Measurements from ENCODE around the gene SEH1L. TPM values are rescaled to one million over a fixed set of nuclear protein-coding genes. Genes with fewer than 3 reads are reported as not detected.
"Not testable (repeated sequence)": the region's sequence is repeated elsewhere in the genome, so short reads cannot be mapped to it uniquely, and the experiment has no call there.

SEH1L gene
- total RNA-seq, 1 donor from 2014 or later, result 21.0 TPM

GRCh38 chr18:12990967-12991820, 43.4 kb downstream of the SEH1L start, which contains the start of gene CEP192:
Gene CEP192, plus strand, starts transcription at chr18:12991362. Its CDS starts 8,063 bp downstream, at chr18:12999425.
- intact Hi-C loops (cut with DNase I), result loop anchor here (5.0 kb wide), 1 partner anchor 109 kb away; the partner anchor contains the start of gene PTPN2
- DNase-seq (ENCODE audit: low spot score), result peak; percentile 98

DNA sequence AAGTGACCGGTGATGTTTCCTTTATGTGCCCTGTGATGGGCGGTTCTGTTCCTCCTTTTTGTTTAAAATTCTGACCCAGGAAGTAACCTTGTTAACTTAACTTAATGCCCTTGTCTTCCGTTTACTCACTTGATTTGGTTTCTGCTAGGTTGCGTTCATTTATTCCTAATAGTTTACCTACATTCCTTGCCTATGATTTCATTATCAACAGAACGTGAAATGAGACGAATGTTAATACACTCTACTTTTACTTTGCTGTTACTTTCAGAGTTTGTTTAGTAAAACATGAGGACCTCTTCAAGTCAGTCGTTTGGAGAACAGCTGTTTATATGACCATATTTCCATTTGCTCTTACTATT, 44.0 kb downstream of the SEH1L start:
- intact Hi-C loops (cut with DNase I), result loop anchor here (5.0 kb wide), 1 partner anchor 109 kb away; the partner anchor contains the start of gene PTPN2
- no peak for DNase-seq (ENCODE audit: low spot score)

GRCh38 chr18:12993439-12993838, 45.6 kb downstream of the SEH1L start:
- no peak for DNase-seq (ENCODE audit: low spot score)
- intact Hi-C loops (cut with DNase I), result loop anchor here (5.0 kb wide), 1 partner anchor 111 kb away; the partner anchor contains the start of gene PTPN2

DNA sequence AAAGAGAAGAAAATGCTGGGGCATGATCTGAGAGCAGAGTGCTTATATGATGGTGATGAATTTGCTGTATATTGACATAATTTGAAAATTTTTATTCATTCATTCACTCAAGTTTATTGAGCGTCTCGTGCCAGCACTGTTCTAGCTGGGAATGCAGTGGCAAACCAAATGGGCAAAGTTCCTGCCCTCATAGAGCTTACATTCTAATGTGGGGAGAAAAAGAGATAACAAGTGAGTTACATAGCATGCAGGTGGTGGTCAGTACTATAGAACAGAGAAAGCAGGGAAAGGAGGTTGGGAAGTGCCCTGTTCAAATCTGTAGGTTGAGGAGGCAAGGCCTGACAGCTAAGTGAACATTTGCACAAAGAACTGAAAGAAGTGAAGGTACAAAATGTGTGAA, 47.6 kb downstream of the SEH1L start:
- DNase-seq (ENCODE audit: low spot score), result no peak
- intact Hi-C loops (cut with DNase I), result no loop called here

- DNase-seq (ENCODE audit: low spot score), result no peak
- intact Hi-C loops (cut with DNase I), result no loop called here
Observed at GRCh38 chr18:12995952-12996477, 48.2 kb downstream of the SEH1L start.

- intact Hi-C loops (cut with DNase I), result no loop called here
- no peak for DNase-seq (ENCODE audit: low spot score)
Observed at GRCh38 chr18:12996661-12997292, 49.0 kb downstream of the SEH1L start.

GRCh38 chr18:12997330-12997729, 49.5 kb downstream of the SEH1L start:
- DNase-seq (ENCODE audit: low spot score); intact Hi-C loops (cut with DNase I): not testable (repeated sequence)

- DNase-seq (ENCODE audit: low spot score), result no peak
- intact Hi-C loops (cut with DNase I), result no loop called here
Observed at GRCh38 chr18:12998332-12999060, 50.7 kb downstream of the SEH1L start.

- intact Hi-C loops (cut with DNase I), result loop anchor here (10.0 kb wide), 2 partner anchors 91 to 161 kb away; no protein-coding TSS in a partner anchor
- no peak for DNase-seq (ENCODE audit: low spot score)
Observed at GRCh38 chr18:13003466-13003896, 55.7 kb downstream of the SEH1L start.

DNA sequence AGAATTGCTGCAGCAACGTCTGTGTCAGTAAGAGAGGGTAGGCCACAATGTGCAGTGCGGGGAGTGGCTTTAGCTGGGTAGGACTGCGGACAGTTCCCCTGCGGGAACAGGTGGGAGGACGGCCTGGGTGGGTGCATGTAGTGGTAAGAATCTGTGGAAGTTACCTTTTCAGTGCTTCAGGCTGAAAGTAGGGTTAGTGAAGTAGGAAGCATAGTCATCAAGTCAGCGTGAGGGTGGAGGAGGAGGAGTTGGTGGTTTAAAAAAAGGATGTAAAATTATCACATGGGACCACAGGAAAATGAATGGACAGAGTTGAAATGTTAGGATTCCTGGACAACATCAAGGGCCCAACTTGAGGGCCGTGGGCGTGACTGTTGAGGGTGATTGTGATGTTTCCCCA, 56.6 kb downstream of the SEH1L start:
- intact Hi-C loops (cut with DNase I), result loop anchor here (10.0 kb wide), 2 partner anchors 90 to 160 kb away; no protein-coding TSS in a partner anchor
- no peak for DNase-seq (ENCODE audit: low spot score)

DNA sequence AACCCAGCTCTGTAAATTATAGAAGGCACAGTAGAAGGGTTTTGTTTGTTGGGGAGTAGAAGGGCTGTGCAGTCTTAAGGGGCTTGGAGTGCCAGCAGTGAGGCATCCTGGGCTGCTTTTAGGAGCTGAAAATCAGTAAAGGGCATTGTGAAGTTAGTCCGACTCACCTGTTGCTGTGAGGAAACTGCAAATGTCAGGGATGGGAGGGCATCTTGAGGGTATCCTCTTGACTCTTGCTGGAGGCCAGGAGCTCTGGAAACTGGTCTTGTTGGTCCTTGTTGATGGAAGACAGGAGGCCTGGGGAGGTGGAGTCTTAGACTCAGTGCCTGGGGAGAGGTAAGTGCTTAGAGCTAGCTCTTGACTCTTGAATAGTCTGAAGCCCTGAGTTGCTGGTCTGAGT, 57.5 kb downstream of the SEH1L start:
- DNase-seq (ENCODE audit: low spot score), result no peak
- intact Hi-C loops (cut with DNase I), result loop anchor here (10.0 kb wide), 2 partner anchors 90 to 160 kb away; no protein-coding TSS in a partner anchor

- DNase-seq (ENCODE audit: low spot score), result no peak
- intact Hi-C loops (cut with DNase I), result loop anchor here (10.0 kb wide), 2 partner anchors 88 to 158 kb away; no protein-coding TSS in a partner anchor
Observed at GRCh38 chr18:13006531-13007247, 58.9 kb downstream of the SEH1L start.

- no peak for DNase-seq (ENCODE audit: low spot score)
- intact Hi-C loops (cut with DNase I), result loop anchor here (10.0 kb wide), 2 partner anchors 88 to 158 kb away; no protein-coding TSS in a partner anchor
Observed at GRCh38 chr18:13007248-13007560, 59.4 kb downstream of the SEH1L start.

DNA sequence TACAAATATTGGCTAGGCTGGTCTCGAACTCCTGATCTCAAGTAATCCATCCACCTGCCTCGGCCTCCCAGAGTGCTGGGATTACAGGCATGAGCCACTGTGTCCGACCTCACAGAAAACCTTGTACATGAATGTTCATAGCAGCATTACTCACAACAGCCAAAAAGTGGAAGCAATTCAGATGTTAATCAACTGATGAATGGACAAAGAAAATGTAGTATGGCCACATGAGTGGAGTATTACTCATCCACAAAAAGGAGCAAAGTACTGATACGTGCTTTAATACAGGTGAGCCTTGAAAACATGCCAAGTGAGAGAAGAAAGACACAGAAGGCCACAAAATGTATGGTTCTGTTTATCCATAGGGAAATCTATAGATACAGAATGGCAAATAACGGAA, 63.9 kb downstream of the SEH1L start:
- DNase-seq (ENCODE audit: low spot score), result no peak
- intact Hi-C loops (cut with DNase I), result no loop called here

DNA sequence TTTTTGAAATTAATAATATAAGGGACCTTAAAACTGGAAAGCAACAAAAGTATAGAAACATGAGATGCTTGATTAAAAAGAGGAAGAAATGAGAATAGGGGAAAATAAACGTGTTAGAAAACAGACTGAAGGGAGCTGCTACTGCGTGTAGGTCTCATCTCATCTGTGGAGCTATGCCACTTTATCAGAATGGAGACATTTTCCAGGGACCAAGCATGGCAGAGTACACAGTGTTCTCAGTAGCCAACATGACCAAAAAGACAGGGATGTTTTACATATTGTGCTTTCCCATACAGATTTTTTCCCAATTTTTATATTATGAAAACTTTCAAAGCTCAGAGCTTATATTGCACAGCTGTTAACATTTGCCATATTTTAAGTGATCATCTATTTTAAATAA, 66.4 kb downstream of the SEH1L start:
- DNase-seq (ENCODE audit: low spot score), result no peak
- intact Hi-C loops (cut with DNase I), result no loop called here

GRCh38 chr18:13014818-13015217, 67.0 kb downstream of the SEH1L start:
- intact Hi-C loops (cut with DNase I), result no loop called here

DNA sequence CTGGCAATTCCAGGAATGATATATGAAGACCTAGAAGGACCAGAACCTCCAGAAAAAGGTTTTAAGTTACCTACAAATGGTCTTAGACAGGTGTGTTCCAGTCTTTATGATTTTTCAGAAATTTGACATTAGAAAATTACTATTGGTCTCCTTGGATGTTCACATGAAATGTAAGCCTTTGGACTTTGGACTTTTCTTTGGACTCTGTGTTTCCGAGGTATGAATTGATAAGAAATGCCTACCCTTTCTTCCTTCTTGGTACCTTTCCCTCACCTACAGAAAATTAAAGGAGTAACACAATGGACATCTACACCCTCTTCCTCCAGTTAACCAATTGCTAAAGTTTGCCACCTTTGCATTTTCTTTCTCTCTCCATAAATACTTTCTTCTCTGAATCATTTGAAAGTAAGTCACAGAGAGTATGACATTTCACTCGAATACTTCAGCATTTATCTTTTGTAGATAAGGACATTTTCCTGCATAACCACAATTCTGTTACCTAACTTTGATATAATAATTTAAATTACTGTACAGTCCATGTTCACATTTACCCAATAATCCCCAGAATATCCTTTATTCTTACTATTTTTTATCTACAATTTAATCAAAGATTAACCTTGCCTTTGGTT, 69.5 kb downstream of the SEH1L start:
- intact Hi-C loops (cut with DNase I), result no loop called here
- no peak for DNase-seq (ENCODE audit: low spot score)

More at GRCh38 chr18:13014818-13015217, 67.0 kb downstream of the SEH1L start:
- no peak for DNase-seq (ENCODE audit: low spot score)

GRCh38 chr18:13018374-13018773, 70.6 kb downstream of the SEH1L start:
- DNase-seq (ENCODE audit: low spot score), result no peak

DNA sequence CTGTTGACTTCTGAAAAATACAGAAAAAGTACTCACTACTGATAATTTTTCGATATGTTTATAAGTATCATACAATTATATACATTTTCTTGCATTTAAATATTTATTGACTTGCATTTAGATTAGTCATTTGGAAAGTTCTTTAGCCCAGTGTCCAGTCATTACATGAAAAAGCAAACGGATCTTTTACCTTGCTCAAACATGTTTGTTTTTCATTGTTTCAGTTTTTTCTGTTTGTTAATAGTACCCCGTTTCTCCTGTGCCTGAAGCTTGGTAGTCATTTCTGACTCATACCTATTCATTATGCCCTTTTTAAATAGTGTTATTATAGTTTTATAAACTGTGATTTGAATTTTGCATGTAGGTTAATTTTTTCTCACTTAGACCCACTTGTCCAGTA, 71.5 kb downstream of the SEH1L start:
- intact Hi-C loops (cut with DNase I), result no loop called here
- no peak for DNase-seq (ENCODE audit: low spot score)

More at GRCh38 chr18:13018374-13018773, 70.6 kb downstream of the SEH1L start:
- intact Hi-C loops (cut with DNase I), result no loop called here

All from cardiac septum (tissue), 1 donor.